Iris pigment epithelial cell (primary cell): Measurements from ENCODE around the gene NF1.

Source experiments
- DNase-seq: peaks from one replicate; pipeline ENCODE4 v3.0.0-alpha.2; 2011; ENCODE audit warnings: low read depth

The NF1 gene

DNA sequence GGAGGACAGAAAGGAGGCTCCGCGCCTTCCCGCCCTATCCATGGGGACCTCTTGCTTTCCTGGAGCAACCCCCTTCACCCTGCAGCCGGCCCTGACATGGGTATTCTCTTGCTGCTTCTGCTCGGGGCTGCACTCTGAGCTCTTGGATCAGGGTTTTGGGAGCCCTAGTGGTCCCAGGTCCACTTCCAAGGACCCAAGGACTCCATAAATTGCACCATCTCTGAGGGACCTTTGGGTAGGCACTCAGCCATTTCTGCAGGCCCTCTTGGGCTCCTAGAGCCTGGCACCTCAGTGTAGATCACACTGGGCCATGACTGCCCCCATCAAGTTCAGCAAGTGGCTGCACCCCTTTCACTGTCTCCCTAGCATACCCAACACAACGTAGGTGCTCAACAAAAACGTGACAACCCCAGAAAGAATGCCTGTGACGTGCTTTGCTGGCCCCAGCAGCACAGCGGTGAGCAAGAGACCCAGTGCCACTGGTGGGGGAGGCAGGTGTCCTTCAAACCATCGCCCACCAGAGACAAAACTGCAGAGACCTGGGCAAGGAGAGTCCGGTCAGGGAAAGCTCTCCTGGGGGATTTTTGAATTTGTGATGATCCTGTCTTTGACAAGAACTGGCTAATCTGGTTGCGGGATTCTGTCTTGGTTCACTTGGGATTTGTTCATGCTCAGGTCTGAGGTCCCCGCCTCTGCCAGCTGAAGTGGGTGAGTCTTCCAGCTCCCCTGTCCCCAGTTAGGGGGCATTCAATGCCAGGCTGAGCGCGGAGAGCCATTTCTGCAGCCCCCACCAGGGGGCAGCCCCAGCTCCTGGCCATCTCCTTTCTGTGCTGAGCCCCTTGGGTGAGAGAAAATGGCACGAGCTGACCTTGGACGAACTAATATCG, 294.2 kb downstream of the NF1 start:
- DNase-seq = no peak

DNA sequence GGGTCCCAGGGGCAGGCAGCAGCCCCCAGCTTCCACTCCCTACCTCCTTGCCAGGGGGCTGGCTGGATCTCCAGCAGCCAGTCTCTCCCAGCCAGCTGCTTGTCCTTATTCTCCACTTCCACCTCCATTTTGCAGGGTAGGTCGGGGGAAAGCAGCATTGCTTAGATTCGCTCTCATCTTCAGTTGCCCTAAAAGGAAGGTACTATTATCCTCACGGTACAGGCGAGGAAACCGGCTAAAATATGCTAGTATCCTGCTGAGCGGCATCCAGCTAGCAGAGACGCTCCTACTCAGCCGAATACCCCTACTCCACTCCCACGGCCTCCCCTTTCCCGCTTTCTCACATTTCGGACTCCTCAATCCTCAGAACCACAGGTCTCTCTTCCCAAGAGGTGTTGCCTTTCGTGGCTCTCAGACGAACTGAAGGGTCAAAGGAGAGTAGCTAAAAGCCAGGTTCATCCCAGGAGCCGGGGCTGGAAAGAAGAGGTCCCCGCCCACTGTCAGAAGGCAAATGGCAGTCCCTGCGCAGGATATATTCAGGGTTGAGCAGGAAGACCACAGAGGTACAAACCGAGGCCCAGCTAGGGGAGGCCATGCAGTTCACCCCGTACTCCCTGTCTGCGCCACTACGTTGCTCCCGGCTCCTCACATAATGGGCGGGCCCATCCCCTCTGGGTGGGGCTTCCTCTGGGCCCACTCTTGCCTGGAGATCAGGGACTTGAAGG, 295.0 kb downstream of the NF1 start:
- DNase-seq = no peak

DNA sequence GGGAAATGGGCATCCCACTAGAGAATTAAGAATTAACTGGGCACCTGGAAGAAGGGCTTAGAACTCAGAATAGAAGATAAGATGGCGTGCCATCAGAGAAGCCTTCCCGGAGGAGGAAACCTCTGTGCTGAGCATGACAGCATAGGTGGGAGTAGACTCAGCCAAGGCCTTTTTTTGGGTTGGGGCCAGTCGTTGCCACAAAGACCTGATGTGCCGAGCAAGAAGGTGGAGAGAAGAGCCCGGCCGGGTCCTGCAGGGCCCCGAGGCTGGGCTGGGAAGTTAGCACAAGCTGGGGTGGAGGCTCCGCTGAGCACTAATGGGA, 295.6 kb downstream of the NF1 start:
- no peak for DNase-seq

DNA sequence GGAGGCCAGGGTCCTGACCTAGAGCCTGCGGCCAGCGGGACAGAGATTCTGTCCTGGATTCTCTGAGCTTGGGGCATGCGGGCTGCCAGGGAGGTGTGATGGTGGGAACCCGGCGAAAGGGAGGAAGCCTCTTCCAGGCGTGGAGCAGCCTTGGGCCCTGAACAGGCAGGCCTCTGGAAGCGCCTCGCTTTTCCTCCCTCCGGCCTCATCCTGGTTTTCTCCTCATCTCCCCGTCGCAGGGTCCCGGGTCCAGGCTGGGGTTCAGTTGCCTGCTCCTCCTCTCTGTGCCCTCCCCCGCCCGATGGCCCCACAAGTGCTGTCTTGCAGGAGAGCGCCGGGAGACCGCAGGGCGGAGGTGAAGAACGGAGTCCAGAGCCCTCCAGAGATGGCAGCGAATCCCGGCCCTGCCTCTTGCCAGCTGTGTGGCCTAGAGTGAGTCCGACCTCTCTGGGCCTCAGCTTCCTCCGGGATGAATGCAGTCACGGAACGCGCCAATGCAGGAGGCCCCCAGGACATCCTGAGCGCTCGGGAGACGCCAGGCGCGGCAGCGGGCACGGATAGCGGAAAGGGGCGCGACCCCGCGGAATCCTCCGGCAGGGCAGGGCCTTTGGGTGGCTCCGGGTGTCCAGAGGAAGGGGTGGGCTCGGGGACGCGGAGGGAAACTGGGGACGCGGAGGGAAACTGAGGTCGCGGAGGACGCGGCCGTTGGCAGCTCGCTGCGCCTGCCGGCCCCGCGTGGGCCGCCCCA, 296.1 kb downstream of the NF1 start:
- no peak for DNase-seq

DNA sequence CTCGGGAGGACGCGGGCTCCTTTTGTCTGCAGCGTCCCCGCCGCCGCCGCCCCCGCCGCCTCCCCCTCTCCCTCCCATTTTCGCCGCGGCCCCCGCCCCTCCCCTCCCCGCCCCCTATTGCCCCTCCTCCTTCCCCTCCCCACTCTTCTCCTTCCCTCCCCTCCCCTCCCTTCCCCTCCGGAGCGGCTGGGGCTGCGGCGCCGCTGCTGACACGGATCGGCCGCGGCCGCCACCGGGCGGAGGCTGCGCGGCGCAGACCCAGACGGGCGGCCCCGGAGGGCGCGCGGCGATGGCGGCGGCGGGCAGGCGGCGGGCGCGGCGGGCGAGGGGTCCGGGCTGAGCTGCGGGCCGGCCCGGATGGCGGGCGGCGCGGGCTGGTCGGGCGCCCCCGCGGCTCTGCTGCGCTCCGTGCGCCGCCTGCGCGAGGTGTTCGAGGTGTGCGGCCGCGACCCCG, 296.7 kb downstream of the NF1 start, which contains the start of gene RAB11FIP4:
Gene RAB11FIP4, plus strand, starts transcription at position 180 of the 454 bp plus-strand sequence. Its CDS starts 178 bp downstream, at position 358.
- DNase-seq = no peak

DNA sequence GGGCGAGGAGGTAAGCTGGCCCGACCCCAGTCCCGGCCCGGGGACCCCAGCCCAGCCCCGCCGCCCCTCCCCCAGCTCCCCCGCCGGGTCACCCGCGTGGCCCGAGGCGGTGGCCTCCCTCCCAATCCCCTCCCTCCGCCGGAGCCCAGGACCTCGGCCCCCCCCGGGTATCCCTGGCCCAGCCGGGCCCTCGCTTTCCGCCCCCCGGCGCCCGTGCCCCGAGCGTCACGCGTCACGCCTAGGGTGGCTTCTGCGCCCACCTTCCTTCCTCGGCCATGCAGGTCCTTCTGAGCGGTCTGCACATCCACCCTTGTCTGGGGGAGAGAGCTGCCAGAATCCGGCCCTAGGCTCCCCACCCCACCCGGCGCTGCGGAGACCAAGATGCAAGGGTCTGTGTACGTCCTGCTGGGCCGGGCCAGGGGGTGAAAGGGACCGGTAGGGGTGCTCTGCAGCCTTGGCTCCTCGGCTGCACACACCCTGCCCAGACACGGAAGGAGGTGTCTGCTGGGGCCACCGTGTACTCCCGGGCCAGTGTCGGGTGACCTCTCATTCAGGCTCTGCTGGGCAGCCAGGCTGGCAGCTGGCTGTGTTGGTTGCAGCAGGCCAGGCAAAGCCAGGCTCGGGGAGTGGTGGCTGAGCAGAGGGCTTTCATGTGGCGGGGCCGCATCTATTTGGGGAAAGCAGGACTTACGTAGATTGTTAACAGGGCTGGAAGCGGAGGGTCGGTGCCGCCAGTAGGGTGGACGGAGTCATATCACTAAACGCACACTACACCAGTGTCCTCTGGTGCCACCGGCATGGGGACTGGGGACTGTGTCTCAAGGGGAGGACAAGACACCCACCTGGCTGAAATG, 297.5 kb downstream of the NF1 start:
- no peak for DNase-seq

DNA sequence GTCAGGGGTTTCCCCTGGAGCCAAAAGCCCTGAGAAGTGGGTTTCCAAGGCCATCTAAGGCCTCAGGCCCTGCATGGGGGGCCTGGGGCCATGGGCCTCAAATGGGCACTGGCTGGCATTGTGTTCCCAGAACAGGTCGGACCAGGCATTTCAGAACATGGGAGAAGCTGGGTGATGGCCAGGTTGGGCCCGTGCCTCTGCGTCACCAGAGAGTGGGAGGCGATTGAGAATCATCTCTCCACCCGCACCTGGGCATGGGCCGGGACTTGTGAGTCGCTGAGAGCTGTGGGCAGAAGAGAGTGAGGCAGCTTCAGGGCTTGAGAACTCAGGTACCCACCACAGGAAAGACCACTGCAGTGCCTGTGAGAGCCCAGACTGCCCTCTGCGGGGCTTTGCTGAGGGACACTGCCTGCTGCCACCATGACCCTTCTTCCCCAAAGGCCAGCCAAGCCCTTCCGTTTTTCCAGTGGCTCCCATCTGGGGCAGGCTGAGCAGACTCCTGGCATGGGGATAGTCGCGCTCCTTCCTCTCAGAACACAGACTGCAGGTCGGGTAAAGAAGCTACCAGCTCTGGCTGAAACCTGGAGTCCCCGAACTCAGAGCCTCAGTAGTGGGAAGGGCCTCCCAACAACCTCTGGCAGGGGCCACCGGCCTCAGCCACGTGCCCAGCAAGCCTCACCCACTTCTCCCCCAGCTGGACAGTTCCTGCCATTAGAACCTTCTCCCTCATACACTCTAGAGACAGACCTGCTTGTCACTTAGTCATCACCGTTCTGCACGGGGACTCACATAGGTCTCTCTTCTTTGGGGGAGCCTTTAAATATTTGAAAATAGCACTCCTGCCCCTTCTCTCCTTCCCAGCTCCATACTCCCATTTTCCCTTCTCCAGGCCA, 298.3 kb downstream of the NF1 start:
- DNase-seq = no peak

DNA sequence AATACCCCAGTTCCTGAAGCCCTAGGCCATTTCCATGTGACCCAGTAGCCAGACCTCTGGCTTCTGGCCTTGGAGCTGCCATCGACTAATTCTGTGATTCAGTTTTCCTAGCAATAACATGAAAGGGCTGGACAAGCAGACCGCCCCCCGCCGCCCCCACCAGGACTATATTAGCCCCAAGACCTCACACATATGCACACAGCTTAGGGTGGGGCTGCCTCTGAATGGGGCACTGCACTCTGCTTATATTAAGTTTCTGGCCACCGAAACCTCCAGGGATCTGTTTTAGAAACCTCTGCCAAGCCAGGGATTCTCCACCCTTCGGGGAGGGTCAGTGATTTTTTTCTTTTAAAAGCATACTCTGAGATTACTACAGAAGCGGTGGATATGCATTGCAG, 299.0 kb downstream of the NF1 start:
- no peak for DNase-seq

DNA sequence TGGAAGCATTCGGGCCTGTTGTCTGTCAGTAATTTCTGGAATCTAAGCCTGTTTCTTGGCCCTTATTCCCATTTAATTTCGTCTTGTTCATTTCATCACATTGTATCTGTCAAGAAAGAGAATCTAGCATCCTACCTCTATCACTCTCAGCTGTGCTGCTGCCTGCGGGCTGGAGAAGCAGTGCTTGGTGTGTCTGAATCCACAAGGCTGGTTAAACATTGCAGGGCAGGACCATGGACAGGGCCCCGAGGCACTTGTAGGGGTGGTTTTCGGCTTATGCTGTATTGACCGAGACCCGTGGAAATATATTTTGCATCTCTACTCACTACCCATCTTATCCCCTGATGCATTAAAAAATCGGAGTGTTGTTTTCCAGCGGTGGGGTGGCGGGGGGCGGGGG, 299.8 kb downstream of the NF1 start:
- DNase-seq = peak; percentile 72

DNA sequence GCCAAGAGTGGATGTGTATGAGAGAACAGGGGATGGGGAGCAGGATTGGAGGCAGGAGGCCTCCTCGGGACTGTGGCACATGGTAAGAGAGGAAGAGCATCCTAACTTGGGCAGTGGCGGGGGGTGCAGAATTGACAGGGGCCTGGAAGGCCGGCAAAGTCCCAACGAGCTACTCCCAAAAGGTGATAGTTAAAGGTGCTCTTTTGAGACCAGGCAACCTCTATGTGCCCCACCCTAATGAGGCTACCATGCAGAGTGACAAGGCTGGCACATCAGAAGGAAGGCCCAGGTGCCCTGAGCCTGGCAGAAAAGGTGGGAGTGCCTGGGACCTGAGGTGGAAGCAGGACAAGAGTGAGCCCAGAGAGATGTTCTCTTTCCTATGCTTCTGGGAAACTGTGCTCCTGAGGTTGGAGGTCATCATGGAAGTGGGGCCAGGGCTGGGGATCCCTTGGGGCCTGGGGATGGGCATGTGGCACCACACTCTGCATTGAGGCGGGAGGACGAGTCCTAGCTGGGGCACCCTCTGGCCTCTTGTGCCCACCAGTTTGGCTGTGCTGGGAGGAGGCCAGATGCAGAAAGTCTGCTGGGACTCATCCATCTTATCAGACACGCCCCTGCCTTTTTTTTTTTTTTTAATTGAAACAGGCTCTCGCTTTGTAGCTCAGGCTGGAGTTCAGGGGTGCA, 302.6 kb downstream of the NF1 start:
- no peak for DNase-seq

DNA sequence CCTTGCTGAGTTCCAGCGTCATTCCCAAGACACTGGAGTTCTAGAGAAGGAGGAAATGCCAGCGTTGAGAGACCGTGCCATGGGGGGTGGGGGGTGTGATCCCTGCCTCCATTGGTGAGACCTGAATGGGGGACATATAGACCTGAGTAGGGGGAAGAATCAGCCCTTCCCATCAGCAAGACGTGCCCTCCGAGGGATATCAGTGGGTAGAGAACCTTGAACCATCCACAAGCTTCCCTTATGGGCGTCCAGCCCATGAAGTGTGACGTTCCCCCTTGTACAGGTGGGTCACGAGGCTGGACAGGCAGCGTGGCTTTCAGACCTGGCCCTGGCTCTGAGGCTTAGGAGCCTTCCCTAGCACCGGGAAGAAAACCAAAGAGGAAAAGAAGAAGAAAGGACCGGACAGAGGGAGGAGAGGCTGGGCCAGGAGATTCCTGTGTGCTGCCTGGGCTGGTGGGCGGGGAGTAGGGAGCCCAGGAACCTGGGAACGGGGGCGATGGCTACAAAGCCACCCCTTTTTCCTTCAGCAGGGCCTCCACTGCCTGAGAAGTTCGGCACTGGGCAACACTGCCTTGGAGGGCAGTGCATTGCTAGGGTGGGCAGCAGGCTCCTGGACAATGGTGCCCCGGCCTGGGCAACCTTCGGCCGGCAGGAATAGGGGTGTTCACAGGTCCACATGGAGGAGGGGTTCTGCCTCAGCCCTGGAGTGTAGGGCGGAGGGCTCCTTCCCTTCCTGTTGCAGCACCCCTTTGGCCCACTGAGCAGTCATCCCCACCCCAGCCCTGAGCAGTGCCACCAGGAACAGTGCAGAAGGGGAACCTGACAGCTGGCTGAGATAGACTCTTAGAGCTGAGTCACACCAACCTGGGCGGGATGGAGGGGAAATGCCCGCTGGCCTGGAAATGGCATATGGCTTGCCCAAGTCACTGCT, 303.9 kb downstream of the NF1 start:
- no peak for DNase-seq

DNA sequence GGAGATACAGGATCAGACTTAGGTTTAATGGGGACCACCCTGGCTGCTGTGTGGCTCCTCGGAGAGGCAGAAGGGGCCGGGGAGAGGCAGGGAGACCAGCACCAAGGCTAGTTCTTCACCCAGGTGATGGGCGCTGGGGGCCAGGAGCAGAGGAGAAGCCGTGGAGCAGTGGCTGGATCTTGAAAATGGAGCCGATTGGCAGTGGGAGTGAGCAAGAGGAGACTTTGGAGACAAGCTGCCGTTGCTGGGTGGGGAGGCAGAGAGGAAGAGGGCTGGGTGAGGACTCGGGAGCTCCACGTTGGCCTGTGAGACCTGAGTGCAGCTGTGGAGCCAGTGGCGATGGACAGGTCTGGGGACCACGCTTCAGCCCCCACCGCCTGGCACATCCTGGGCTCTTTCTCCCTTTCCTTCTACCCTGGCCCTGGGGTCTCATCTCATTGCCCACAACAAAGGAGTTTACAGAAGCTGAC, 305.7 kb downstream of the NF1 start:
- DNase-seq = no peak

DNA sequence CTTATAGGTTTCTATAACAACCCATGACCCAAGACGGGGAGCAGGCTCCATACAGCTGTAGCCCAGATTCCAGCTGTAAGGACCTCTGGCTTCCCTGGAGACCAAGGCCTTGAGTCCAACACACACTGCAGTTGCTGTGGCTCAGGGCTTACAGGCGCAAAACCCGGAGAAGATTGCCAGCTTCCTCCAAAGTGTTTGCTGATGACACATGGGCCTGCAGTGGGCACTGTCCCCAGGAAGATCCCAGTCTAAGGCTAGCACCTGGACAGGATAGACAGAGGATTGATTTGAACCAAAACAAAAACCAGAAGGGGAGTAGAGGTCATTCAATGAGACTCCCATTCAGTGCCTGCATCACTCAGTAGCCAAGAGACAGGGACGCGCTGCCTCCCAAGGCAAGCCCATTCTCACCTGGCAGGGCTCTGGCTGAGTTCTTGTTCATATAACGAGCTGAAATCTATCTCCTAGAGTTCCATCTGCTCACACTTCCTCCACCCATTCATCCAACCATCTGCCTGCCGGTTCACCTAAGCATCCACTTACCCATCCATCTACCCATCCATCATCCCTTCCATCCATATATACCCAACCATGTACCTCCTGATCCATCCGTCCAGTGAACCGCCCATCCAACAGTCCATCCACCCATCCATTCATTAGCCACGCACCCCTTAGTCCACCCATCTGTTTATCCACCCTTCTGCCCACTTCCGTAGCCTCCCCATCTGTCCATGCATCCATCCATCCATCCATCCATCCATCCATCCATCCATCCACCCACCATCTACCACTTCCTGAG, 306.9 kb downstream of the NF1 start:
- no peak for DNase-seq

DNA sequence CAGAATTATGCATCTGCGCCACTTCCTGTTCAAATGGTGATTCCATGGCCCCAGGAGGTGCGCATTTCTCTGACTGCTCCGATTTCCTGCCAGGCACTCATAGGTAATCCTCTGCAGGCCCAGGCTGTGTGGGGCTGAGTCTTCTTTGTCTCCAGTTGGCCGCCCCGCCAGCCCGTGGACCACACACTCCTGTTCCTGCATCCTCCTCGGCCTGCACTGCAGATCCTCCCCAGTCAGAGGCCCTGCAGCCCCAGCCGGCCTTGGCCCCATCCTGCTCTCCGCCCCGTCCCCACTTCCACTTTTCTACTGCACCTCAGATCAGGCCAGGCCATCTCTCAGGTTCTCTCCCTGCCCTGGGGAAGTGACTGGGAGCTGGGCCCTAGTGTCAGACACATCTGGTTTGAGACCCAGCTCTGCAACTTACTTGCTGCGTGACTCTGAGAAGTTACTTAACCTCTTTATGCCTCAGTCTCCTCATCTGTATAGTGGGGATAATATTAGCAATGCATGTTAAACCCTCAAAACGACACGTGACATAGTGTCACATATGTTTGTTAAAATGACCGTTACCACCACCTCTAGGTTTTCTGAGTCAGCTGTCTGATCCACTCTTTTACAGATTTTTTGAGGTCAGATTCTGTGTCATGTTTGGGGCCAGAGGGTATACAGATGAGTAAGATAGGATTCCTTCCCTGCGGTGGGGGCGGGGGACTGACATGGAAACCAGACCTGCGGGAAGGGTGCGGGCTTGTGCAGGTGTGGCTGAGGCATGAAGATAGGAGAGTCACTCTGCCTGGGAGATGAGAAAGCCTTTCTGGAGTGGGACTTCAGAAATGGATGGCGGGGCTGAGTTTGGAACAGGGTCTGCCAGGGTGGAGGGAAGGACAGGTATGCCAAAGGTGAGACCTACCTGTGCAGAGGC, 309.5 kb downstream of the NF1 start:
- DNase-seq = no peak

DNA sequence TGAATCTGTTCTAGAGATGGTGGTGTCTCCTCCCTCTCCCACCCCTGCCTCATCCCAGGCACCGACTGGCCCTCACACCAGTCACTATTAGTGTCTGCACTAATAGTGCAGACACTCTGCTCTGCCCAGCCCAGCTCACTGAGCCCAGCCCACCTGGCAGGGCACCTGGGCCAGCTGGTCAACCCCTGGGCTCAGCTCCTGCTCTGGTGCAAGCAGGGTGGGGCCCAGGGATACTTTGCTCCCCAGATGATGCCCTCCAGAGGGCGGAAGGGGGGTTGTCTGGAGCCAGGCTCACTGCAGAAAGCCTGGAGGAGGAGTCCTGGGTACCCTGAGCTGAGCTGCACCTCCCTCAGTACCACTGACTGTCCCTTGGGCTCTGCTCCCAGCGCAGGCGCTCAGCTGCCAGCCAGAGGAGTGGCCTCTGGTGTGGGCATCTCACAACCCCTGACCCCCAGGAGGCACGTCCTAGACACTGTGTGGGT, 311.2 kb downstream of the NF1 start:
- no peak for DNase-seq

DNA sequence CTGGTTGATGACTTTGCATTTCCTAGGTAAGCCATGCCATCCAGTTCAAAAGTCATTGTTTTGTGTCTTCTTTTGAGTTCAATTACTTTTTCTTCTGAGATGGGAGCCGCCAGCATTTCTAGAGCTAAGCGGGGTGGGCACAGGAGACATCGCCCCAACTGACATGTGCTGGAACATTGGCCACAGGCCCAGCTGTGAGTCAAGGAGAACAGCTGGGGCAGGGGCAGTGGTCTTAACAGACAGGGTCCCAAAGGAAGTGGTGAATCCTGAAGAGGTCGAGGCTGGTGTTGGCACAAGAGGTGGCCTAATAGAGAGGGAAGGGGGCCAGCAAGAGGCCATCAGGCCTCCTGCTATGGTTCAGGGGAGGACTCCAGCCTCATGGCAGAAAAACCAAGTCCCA, 313.8 kb downstream of the NF1 start:
- no peak for DNase-seq
